ENCODE data around the gene STXBP5.

GRCh38 chr6:147407571-147407970 is 203.4 kb downstream of the STXBP5 start:
- no peak for TF ChIP-seq EZH2 (IDR thresholded peaks at IDR 0.05)
- TF ChIP-seq POLR2AphosphoS5 (IDR thresholded peaks at IDR 0.05; ENCODE audit: borderline replicate concordance, low read depth, low read length), result no peak
- TF ChIP-seq FOXP2 (optimal IDR thresholded peaks at IDR 0.05; ENCODE audit: control extremely low read depth, extremely low read length, insufficient read depth), result no peak
